Transverse colon (tissue), 4 donors: ENCODE data around the gene IFT80.

Experiments used
- POLR2A ChIP-seq: fragments of 450-650 bp; IDR thresholded peaks from one replicate; pipeline ENCODE4 v1.6.1; 2016; ENCODE audit warnings: antibody characterized with exemption, mild to moderate bottlenecking, moderate library complexity
- POLR2AphosphoS5 ChIP-seq, 3 donors: sonication (generic); formaldehyde crosslinking; IDR thresholded peaks; one replicate each; pipeline ENCODE4 v1.6.1; 2016; ENCODE audit warnings: antibody characterized with exemption in 3 of 3
- TF ChIP-seq, protein P1 (sequence below), 5 experiments: fragments of 200-600 bp in 3 of 5; fragments of 450-650 bp in 2 of 5; sonication (generic) in 3 of 5; IDR thresholded peaks; 1 replicate in 2 of 5; 2 replicates in 3 of 5; pipeline ENCODE4 v1.5.1; 2016 to 2017; ENCODE audit warnings: antibody characterized with exemption in 5 of 5, inconsistent platforms in 3 of 5, mild to moderate bottlenecking in 2 of 5, moderate library complexity in 1 of 5

DNA sequence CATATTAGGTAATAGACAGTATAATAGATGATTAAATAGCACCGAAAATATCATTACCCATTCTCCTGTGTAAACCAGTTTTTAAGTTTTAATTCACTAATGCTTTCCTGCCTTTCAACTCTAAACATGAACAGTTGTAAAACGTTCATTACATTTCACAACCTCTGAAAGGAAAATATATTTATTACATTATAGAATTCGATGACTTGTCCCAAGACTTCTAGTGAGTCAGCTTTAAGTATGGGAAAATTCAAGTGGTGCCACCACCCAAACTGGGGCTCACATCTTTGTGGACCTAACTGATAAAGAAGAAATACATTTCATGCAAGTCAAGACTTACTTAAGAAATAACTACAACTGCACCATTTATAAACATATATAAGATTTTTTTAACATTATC lies 48.5 kb upstream of the IFT80 start:
- TF ChIP-seq, protein P1, sequence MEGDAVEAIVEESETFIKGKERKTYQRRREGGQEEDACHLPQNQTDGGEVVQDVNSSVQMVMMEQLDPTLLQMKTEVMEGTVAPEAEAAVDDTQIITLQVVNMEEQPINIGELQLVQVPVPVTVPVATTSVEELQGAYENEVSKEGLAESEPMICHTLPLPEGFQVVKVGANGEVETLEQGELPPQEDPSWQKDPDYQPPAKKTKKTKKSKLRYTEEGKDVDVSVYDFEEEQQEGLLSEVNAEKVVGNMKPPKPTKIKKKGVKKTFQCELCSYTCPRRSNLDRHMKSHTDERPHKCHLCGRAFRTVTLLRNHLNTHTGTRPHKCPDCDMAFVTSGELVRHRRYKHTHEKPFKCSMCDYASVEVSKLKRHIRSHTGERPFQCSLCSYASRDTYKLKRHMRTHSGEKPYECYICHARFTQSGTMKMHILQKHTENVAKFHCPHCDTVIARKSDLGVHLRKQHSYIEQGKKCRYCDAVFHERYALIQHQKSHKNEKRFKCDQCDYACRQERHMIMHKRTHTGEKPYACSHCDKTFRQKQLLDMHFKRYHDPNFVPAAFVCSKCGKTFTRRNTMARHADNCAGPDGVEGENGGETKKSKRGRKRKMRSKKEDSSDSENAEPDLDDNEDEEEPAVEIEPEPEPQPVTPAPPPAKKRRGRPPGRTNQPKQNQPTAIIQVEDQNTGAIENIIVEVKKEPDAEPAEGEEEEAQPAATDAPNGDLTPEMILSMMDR (IDR thresholded peaks at IDR 0.05): no peak
- TF ChIP-seq POLR2AphosphoS5 (IDR thresholded peaks at IDR 0.05): no peak
- no peak for TF ChIP-seq POLR2A
